LHCN-M2 (cell line): Measurements from ENCODE around the gene FIGNL2. TPM values are rescaled to one million over a fixed set of nuclear protein-coding genes. Genes with fewer than 3 reads are reported as not detected.
"Not testable (repeated sequence)": the region's sequence is repeated elsewhere in the genome, so short reads cannot be mapped to it uniquely, and the experiment has no call there.

ENCODE experiments used
- DNase-seq: peaks from one replicate; pipeline ENCODE4 v3.0.0-alpha.2; 2012; ENCODE audit warnings: low read depth
- polyA plus RNA-seq: library from polyadenylated mRNA; unstranded; fragments of >200 nt; gene quantifications from one replicate; pipeline ENCODE4 v1.2.1, GENCODE V29; 2012; ENCODE audit warnings: missing spikeins
- total RNA-seq: library from RNA; depleted of rRNA; stranded (reverse); fragments of >200 nt; gene quantifications from 2 replicates; pipeline ENCODE4 v1.2.3, GENCODE V29; 2014; rRNA removed

FIGNL2 gene, protein sequence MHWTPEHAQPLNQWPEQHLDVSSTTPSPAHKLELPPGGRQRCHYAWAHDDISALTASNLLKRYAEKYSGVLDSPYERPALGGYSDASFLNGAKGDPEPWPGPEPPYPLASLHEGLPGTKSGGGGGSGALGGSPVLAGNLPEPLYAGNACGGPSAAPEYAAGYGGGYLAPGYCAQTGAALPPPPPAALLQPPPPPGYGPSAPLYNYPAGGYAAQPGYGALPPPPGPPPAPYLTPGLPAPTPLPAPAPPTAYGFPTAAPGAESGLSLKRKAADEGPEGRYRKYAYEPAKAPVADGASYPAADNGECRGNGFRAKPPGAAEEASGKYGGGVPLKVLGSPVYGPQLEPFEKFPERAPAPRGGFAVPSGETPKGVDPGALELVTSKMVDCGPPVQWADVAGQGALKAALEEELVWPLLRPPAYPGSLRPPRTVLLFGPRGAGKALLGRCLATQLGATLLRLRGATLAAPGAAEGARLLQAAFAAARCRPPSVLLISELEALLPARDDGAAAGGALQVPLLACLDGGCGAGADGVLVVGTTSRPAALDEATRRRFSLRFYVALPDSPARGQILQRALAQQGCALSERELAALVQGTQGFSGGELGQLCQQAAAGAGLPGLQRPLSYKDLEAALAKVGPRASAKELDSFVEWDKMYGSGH
- 0.13 and 0.17 TPM in 2 replicates for total RNA-seq
- 0.12 TPM for polyA plus RNA-seq

DNA sequence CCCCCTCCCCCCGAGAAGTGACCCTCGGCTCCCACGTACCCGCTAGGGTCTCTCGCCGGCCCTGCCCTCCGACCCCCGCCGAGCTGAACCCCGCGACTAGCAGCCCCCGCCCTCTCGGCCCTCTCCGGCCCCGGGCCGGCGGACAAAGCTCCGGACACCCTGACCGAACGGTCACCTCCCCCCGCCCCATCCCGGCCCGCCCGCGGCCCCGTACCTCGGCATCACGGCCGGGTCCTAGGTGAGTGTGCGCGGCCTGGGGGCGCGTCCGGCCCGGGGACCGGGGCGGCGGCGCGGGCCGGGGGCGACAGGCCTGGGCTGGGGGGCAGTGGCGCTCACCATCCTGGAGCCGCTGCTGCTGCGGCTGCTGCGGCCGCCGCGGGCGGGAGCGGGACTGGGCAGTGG is at the start of gene FIGNL2:
Gene FIGNL2, minus strand, starts transcription at position 393 of the 402 bp plus-strand sequence. CDS start 26,305 bp downstream, outside the sequence.
- DNase-seq = no peak

GRCh38 chr12:51897181-51897580 is 48.7 kb upstream of the FIGNL2 start:
- DNase-seq = no peak

DNA sequence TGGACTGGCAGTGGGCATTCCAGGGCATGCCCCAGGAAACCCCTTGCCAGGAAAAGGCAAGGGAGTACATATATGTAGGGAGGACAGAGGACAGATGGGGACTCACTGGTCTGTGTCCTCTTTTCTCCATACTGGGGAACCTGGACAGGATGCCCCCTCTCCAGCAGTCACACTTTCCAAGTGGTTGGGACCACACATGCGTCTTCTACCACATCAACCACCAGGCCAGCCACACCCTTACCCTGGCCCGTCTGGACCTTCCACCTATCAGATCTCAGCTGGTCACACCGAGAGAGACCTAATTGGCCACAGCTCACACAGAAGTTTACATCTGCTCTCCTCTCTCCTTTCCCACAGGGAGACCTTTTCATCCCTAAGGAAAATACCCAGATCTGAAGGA is 47.7 kb upstream of the FIGNL2 start:
- DNase-seq = no peak

GRCh38 chr12:51895378-51896135 is 47.0 kb upstream of the FIGNL2 start:
- DNase-seq = no peak

- no peak for DNase-seq
Measured at GRCh38 chr12:51893786-51894185, 45.3 kb upstream of the FIGNL2 start.

DNA sequence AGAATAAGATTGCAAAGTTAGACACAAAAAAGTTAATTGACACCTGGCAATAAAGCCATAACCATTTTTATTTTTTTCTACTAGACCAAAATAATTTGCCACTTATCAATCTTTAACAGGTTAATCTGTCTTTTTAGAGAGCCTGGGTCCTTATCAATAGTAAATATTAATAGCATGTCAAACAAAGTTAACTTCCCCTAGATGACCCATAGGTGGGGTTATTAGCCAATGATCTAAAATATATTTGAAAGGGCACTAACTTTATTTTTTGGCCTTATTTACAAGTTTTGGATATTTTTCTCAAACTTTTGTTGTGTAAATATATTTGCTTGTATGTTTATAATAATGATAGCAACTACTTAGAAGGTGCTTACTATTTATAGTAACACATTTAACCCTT is 43.3 kb upstream of the FIGNL2 start:
- no peak for DNase-seq

GRCh38 chr12:51890511-51891171 is 42.1 kb upstream of the FIGNL2 start:
- DNase-seq = no peak

DNA sequence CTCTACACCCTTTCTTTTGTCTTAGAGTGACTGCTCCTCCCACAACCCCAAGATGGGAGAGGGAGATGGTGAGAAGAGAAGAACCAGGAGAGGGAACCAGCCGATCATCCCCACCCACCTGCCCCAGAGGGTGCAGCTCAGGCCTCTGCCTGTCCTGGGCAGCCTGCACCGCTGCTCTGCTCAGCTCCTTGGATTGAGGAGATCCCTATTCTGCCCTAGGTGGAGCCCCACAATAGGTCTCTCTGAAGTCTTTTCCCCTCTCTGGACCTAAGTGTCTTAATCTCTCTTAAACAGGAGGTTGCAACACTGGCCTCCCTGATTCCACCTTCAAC is 41.6 kb upstream of the FIGNL2 start:
- no peak for DNase-seq

GRCh38 chr12:51889216-51890132 is 41.0 kb upstream of the FIGNL2 start:
- DNase-seq = no peak

DNA sequence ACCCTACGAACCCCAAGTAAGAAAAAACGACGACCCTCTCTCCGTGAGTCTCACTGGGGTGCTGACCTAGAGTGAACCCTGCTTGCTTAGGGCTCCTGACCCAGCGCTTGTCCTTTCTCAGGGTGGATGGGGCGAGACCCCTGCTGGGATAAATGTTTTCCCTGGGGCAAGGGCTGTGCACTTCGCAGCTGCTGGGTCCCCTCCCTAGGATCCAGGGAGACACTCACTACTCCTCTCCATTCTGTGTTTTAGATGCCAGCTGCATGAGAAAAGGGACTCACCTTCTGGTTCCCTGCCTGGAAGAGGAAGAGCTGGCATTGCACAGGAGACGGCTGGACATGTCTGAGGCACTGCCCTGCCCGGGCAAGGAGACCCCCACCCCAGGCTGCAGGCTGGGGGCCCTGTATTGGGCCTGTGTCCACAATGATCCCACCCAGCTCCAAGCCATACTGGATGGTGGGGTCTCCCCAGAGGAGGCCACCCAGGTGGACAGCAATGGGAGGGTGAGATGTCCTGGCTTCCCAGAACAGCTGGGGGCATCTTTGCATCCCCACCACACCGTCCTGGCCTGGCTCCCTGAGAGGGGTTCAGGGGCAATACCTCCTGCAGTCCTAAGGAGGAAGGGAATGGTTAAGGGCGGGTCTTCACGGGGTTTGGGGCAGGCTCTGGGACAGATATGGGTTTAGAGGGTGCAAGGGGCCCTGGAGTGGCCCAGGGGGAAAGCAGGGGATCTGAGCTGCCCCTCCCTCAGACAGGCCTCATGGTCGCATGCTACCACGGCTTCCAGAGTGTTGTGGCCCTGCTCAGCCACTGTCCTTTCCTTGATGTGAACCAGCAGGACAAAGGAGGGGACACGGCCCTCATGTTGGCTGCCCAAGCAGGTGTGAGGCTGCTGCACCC is 40.0 kb upstream of the FIGNL2 start:
- DNase-seq = no peak

GRCh38 chr12:51887476-51888315 is 39.2 kb upstream of the FIGNL2 start, which contains the start of gene ANKRD33:
Gene ANKRD33 (plus strand): TSS chr12:51888103. CDS start chr12:51888187, 84 bp downstream.
- no peak for DNase-seq

DNA sequence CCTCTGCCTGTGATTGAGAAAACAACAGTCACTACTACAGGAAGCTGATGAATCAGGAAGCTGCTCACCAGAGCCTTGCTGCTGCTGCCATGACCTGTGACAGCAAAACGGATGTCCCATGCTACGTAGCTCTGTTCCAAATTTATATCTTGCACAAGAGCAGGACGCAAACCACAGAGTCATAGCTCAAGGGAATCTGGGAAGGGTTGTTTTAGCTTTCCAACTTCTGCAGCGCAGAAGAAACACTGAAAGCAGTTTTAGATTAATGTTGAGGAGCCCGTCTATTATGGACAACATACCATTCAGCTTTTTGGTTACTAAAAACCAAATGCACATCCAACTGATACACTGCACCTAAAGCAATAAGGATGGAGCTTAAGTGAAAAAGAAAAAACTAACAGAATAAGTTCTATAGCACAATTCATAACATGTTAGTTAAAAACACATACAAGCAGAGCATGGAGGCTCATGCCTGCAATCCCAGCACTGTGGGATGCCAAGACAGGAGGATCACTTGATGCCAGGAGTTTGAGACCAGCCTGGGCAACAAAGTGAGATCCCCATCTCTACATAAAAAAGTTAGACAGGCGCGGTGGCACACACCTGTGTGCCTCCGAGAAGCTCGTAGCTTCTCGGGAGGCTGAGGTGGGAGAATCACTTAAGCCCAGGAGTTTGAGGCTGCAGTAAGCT is 37.6 kb upstream of the FIGNL2 start:
- peak; percentile 93 for DNase-seq

- not testable (repeated sequence) for DNase-seq
Measured at GRCh38 chr12:51885294-51886020, 36.9 kb upstream of the FIGNL2 start.

DNA sequence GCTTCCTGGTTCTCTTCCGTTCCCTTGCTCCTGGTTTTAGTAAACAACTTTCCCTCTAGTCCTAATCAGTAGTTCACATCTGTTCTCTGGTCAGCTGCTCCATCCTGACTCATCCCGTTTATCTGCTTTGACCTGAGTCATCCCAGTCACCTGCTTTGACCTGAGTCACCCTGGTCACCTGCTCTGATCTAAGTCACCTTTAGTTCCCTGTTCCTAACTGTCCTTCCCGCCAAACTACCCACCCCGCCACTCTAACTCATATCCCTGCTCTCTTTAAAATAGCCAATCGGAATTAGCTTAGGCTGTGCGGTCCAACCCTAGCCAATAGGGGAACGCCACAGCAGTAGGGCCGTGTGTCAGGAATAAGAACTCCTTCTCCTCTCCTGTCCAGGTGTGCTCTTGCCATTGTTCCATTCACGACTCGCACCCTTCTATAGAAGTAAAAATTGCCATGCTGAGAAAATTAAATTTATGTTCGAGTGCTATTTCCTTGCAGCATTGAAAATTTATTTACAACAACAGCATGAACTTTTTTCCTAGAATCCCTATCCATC is 36.2 kb upstream of the FIGNL2 start:
- peak; percentile 87 for DNase-seq

GRCh38 chr12:51883998-51884675 is 35.6 kb upstream of the FIGNL2 start:
- no peak for DNase-seq

DNA sequence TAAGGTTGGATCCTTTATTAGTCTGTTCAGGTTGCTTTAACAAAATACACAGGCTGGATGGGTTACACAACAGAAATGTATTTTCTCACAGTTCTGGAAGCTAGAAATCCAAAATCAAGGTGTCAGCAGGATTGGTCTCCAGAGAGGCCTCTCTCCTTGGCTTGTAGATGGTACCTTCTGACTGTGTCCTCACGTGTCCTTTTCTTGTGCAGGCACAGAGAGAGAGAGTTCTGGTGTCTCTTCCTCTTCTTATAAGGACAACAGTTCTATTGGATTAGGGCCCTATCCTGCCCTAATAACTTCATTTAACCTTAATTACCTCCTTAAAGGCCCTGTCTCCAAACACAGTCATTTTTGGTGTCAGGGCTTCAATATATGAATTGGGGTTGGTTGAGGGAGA is 34.8 kb upstream of the FIGNL2 start:
- DNase-seq = no peak
